BE2C (cell line): Measurements from ENCODE around the gene LRRC73.

Experiments
- DNase-seq: peaks from one replicate; pipeline ENCODE4 v3.0.0-alpha.2; 2020
- H3K27me3 ChIP-seq: fragments of 250-450 bp; sonication (Bioruptor Pico); 2 replicates; pipeline ENCODE4 v1.5.1; 2020; ENCODE audit warnings: mild to moderate bottlenecking
- H3K36me3 ChIP-seq: fragments of 250-450 bp; sonication (Bioruptor Pico); 2 replicates; pipeline ENCODE4 v1.5.1; 2020; ENCODE audit warnings: mild to moderate bottlenecking
- H3K4me1 ChIP-seq: fragments of 250-450 bp; sonication (Bioruptor Pico); 2 replicates; pipeline ENCODE4 v1.5.1; 2020
- H3K4me3 ChIP-seq: 2 replicates; pipeline ENCODE4 v1.5.1; 2011; ENCODE audit warnings: low read depth, low read length
- H3K9me3 ChIP-seq: fragments of 250-450 bp; sonication (Bioruptor Pico); 2 replicates; pipeline ENCODE4 v1.5.1; 2020
- TF ChIP-seq, protein P1 (sequence below): IDR thresholded peaks from 2 replicates; pipeline ENCODE4 v1.5.1; 2012; ENCODE audit warnings: mild to moderate bottlenecking, low read depth, low read length

LRRC73 gene

DNA sequence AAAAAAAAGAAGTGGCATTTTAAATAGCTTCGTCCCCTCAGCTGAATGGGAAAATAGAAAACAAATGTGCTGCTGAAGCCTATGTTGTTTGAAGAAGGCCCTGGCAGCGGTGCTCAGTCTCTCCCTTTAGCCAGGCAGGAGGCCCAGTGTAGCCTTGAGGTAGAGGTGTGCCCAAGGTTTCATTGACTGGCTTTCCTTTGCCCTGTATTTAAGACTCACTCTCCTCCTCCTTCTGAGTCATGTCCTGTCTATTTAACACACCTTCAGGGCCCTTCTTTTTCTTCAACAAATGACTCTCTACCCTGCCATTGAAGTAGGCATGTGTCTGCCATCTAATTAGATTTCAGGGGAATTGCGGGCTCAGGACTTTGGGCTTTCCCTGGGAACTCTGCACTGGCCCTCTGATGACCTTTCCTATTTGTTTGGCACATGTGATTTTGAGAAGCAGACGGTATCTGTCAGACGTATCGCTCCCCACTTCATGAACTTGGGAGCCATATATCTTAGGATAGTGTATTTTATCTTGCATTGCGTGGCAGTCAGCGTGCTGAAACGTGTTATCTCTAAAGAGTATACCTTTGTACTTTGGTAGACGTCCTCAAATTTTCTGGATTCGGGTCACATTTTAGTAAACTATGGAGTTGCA is 28.4 kb downstream of the LRRC73 start:
- no peak overlapping the region for H3K4me3 ChIP-seq
- TF ChIP-seq, protein P1, sequence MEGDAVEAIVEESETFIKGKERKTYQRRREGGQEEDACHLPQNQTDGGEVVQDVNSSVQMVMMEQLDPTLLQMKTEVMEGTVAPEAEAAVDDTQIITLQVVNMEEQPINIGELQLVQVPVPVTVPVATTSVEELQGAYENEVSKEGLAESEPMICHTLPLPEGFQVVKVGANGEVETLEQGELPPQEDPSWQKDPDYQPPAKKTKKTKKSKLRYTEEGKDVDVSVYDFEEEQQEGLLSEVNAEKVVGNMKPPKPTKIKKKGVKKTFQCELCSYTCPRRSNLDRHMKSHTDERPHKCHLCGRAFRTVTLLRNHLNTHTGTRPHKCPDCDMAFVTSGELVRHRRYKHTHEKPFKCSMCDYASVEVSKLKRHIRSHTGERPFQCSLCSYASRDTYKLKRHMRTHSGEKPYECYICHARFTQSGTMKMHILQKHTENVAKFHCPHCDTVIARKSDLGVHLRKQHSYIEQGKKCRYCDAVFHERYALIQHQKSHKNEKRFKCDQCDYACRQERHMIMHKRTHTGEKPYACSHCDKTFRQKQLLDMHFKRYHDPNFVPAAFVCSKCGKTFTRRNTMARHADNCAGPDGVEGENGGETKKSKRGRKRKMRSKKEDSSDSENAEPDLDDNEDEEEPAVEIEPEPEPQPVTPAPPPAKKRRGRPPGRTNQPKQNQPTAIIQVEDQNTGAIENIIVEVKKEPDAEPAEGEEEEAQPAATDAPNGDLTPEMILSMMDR, result no peak
- H3K27me3 ChIP-seq, result no peaks in the 10 kb centered on the region
- H3K9me3 ChIP-seq, result no peaks in the 10 kb centered on the region
- peaks cover 3% of the 10 kb centered on the region for H3K4me1 ChIP-seq
- H3K36me3 ChIP-seq, result no peaks in the 10 kb centered on the region
- DNase-seq, result no peak

DNA sequence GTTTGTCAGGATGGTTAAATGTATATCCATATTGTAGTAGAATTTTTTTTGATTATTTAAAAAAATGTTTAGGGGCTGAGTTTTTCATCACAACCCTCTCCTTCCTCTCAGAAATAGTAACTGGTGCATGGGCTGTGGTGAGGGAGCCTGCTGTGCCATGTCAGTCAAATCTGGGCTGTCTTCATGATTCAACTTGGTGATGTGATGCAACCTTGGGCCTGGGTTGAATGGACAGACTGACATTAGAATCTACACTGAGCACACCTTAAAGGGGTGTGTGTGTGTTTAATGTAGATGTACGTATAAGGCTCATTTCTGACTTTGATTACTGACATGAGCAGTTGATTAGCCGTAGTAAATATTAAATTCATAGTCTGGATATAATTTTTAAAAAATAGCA is 29.1 kb downstream of the LRRC73 start:
- H3K36me3 ChIP-seq, result no peaks in the 10 kb centered on the region
- no peak overlapping the region for H3K4me3 ChIP-seq
- DNase-seq, result no peak
- no peaks in the 10 kb centered on the region for H3K9me3 ChIP-seq
- TF ChIP-seq, protein P1, result no peak
- H3K4me1 ChIP-seq, result peaks cover 5% of the 10 kb centered on the region
- H3K27me3 ChIP-seq, result no peaks in the 10 kb centered on the region

DNA sequence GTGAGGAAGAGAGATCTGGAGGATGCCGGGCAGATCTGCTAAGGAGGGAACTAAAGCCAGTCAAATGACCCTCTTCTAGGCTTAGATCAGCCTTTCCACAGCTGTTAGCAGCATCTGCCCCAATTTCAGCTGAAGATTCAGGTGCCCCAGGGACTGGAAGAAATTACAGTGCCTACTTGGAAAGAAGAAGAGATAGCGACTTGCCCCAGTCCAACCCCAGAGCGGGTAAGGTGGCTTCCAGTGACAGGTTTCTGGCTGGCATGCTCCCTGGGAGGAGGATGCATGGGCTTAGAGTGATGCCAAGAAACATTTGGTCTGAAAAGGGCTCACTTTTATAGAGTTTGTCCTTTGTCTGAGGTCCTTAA is 32.2 kb downstream of the LRRC73 start:
- H3K36me3 ChIP-seq, result no peaks in the 10 kb centered on the region
- peak overlapping the region; percentile 62 for H3K4me3 ChIP-seq
- H3K9me3 ChIP-seq, result no peaks in the 10 kb centered on the region
- TF ChIP-seq, protein P1, result no peak
- no peak for DNase-seq
- no peaks in the 10 kb centered on the region for H3K27me3 ChIP-seq
- peaks cover 5% of the 10 kb centered on the region for H3K4me1 ChIP-seq

DNA sequence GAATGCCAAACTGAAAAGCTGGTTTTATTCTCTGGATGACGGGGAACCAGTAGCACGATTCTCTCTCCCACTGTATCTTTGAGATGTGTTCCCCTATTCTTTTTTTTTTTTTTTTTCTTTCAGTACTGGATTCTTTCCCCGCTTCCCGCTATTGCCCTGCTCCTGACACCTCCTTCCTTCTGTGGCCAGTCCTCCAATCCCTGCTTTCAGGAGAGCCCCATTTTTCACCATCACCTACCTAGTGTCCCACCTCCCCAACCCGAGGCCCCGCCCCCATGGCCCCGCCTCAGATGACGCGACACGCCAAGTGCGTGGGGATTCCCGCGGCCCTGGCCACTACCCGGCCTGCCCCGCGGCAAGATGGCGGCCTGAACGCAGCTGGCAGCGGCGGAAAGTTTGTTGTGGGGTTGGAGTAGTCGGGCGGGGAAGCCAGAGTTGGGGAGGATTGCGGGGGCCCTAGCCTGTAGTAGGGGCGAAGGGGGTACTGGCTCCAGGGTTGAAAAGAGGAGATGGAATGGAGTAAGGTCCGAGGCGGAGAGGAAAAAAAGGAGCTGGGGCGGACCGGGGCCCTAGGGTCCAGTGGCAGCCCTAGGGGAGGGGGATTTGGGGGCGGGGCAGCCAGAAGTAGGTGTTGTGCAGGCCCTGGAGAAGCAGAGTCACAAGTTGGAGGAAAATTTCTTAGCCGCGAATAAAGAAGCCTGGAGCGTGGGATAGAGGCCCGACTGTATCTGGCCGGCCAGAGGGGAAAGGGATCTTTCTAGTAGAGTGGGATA is 32.7 kb downstream of the LRRC73 start, which contains the start of gene TJAP1:
Gene TJAP1, plus strand, starts transcription at position 336 of the 773 bp plus-strand sequence. CDS start 21,432 bp downstream, outside the sequence.
- Histone ChIP-seq H3K4me3 (peak within 1 kb of the TSS; percentile 62), H3K27me3 (no peaks in the 10 kb centered on the region), H3K36me3 (no peaks in the 10 kb centered on the region), H3K9me3 (no peaks in the 10 kb centered on the region), H3K4me1 (peaks cover 5% of the 10 kb centered on the region)
- DNase-seq, result peak; percentile 96
- TF ChIP-seq, protein P1, result no peak

DNA sequence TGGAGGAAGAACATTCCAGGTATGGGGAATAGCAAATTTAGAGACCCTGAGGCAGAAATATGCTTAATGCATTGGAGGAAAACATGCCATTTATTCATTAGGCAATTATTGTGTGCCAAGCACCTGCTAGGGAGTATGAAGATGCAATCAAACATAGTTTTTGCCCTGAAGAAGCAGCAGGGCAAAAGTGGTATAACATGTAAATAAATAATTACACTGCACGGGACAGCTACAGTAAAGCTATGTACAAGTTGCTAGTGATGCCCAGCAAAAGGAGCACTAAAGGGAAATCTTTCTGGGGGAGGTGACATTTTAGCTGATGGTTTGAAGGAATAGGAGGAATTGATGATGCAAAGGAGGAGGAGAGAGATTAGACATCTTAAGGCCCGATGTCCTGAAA is 33.4 kb downstream of the LRRC73 start:
- H3K4me1 ChIP-seq, result peaks cover 5% of the 10 kb centered on the region
- no peak for DNase-seq
- TF ChIP-seq, protein P1, result no peak
- H3K9me3 ChIP-seq, result no peaks in the 10 kb centered on the region
- H3K27me3 ChIP-seq, result no peaks in the 10 kb centered on the region
- peak overlapping the region; percentile 62 for H3K4me3 ChIP-seq
- no peaks in the 10 kb centered on the region for H3K36me3 ChIP-seq

DNA sequence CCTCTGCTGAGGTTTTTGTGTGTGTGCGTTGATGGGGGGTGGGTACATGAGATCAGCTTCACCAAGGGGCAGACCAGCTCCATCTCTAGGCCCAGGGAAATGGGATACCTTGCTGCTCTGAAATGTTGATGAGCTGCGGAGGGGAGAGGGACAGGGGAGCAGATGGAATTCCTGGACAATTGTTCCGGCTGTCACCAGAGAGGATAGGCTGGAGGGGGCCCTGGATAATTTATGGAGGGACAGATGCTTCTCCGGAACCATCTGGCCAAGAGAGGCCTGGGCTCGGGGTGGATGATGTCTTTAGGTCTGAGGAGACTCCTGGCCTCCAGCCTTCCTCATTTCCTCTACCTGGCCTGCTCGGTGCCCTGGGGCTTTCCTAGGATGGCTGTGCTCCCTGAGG is 34.6 kb downstream of the LRRC73 start:
- peaks cover 5% of the 10 kb centered on the region for H3K4me1 ChIP-seq
- TF ChIP-seq, protein P1, result no peak
- no peaks in the 10 kb centered on the region for H3K36me3 ChIP-seq
- no peaks in the 10 kb centered on the region for H3K9me3 ChIP-seq
- no peaks in the 10 kb centered on the region for H3K27me3 ChIP-seq
- no peak for DNase-seq
- no peak overlapping the region for H3K4me3 ChIP-seq
